DMS114 treated with DMSO at 0.1 percent for 48 hours (cell line): ENCODE results near the gene RTN1.

ENCODE experiments used
- DNase-seq: peaks from one replicate; lab custom pipeline; 2025; ENCODE audit not compliant: unreplicated experiment; lab: John Stamatoyannopoulos, UW

RTN1 gene

GRCh38 chr14:59570122-59570521, 300.5 kb downstream of the RTN1 start:
- DNase-seq = no peak

GRCh38 chr14:59566725-59567124, 303.9 kb downstream of the RTN1 start:
- no peak for DNase-seq

- DNase-seq = no peak
These were observed 304.3 kb downstream of the RTN1 start for GRCh38 chr14:59566296-59566695.

- DNase-seq = no peak
These were observed 305.5 kb downstream of the RTN1 start for GRCh38 chr14:59565087-59565486.

- DNase-seq = no peak
These were observed 306.2 kb downstream of the RTN1 start for GRCh38 chr14:59564366-59564765.

GRCh38 chr14:59547310-59547709, 323.3 kb downstream of the RTN1 start:
- DNase-seq = no peak
